GM12891 (cell line): Measurements from ENCODE around the gene ALCAM.
A peak's percentile ranks its signal among the peaks of the same experiment; 100 is the strongest.

Source experiments
- DNase-seq: peaks from one replicate; pipeline ENCODE4 v3.0.0; 2011; ENCODE audit warnings: low spot score; ENCODE audit not compliant: insufficient read length
- FAIRE-seq: peaks from 2 replicates; lab custom pipeline; 2011; peaks lifted over from hg19 to GRCh38; lab: Jason Lieb, UNC
- PAX5 ChIP-seq: IDR thresholded peaks from 2 replicates; pipeline ENCODE4 v1.6.1; 2011; ENCODE audit warnings: low read length, moderate library complexity, mild to moderate bottlenecking; ENCODE audit not compliant: insufficient read depth, severe bottlenecking
- POLR2A ChIP-seq: IDR thresholded peaks from 2 replicates; pipeline ENCODE4 v1.6.1; 2011; ENCODE audit warnings: low read depth, low read length, control low read depth
- POLR2AphosphoS5 ChIP-seq: IDR thresholded peaks from 2 replicates; pipeline ENCODE4 v1.6.1; 2011; ENCODE audit warnings: low read depth, low read length, control low read depth
- POU2F2 ChIP-seq: IDR thresholded peaks from 2 replicates; pipeline ENCODE4 v1.6.1; 2011; ENCODE audit warnings: low read depth, mild to moderate bottlenecking, control low read depth, low read length, moderate library complexity
- SPI1 ChIP-seq: IDR thresholded peaks from 2 replicates; pipeline ENCODE4 v1.6.1; 2011; ENCODE audit warnings: low read depth, low read length, control low read depth
- TAF1 ChIP-seq: IDR thresholded peaks from 2 replicates; pipeline ENCODE4 v1.6.1; 2011; ENCODE audit warnings: low read depth, low read length, control low read depth

The ALCAM gene

GRCh38 chr3:105339946-105340345 lies 26.8 kb upstream of the ALCAM start:
- no peak for TF ChIP-seq POLR2A
- TF ChIP-seq SPI1 = no peak
- no peak for TF ChIP-seq PAX5
- TF ChIP-seq TAF1 = no peak
- no peak for TF ChIP-seq POLR2AphosphoS5
- TF ChIP-seq POU2F2 = no peak
- DNase-seq (no peak), FAIRE-seq (no peak)

- no peak for TF ChIP-seq TAF1
- TF ChIP-seq POLR2A = no peak
- no peak for TF ChIP-seq POLR2AphosphoS5
- no peak for TF ChIP-seq POU2F2
- no peak for TF ChIP-seq PAX5
- TF ChIP-seq SPI1 = no peak
- FAIRE-seq = no peak
- no peak for DNase-seq
Observed at GRCh38 chr3:105343991-105344390, 22.7 kb upstream of the ALCAM start.

GRCh38 chr3:105345156-105345555 lies 21.6 kb upstream of the ALCAM start:
- FAIRE-seq (no peak), DNase-seq (no peak)
- no peak for TF ChIP-seq TAF1
- no peak for TF ChIP-seq POLR2A
- no peak for TF ChIP-seq PAX5
- TF ChIP-seq POLR2AphosphoS5 = no peak
- no peak for TF ChIP-seq POU2F2
- no peak for TF ChIP-seq SPI1

GRCh38 chr3:105347625-105348302 lies 18.9 kb upstream of the ALCAM start:
- TF ChIP-seq POLR2AphosphoS5 (no peak), POLR2A (no peak), POU2F2 (0 out of 2 replicates have a peak, but pooled peaks have one; percentile 14), TAF1 (no peak)
- peak; percentile 64 for FAIRE-seq
- DNase-seq = no peak

GRCh38 chr3:105348307-105348706 lies 18.4 kb upstream of the ALCAM start:
- FAIRE-seq (no peak), DNase-seq (no peak)
- no peak for TF ChIP-seq POLR2AphosphoS5
- TF ChIP-seq TAF1 = no peak
- no peak for TF ChIP-seq POLR2A

- no peak for TF ChIP-seq TAF1
- no peak for TF ChIP-seq SPI1
- TF ChIP-seq PAX5 = no peak
- TF ChIP-seq POLR2AphosphoS5 = no peak
- TF ChIP-seq POLR2A = no peak
- TF ChIP-seq POU2F2 = no peak
- no peak for DNase-seq
Observed at GRCh38 chr3:105349684-105350387, 16.9 kb upstream of the ALCAM start.

GRCh38 chr3:105351821-105352220 lies 14.9 kb upstream of the ALCAM start:
- no peak for DNase-seq
- no peak for FAIRE-seq
- no peak for TF ChIP-seq POU2F2
- no peak for TF ChIP-seq TAF1
- no peak for TF ChIP-seq POLR2A
- TF ChIP-seq PAX5 = no peak
- no peak for TF ChIP-seq POLR2AphosphoS5
- no peak for TF ChIP-seq SPI1

More at GRCh38 chr3:105349684-105350387, 16.9 kb upstream of the ALCAM start:
- no peak for FAIRE-seq

- DNase-seq = no peak
- TF ChIP-seq POU2F2 = no peak
- no peak for FAIRE-seq
Observed at GRCh38 chr3:105352976-105353375, 13.7 kb upstream of the ALCAM start.

GRCh38 chr3:105353485-105354161 lies 13.1 kb upstream of the ALCAM start:
- DNase-seq (no peak), FAIRE-seq (peak; percentile 65)
- TF ChIP-seq SPI1 (0 out of 2 replicates have a peak, but pooled peaks have one; percentile 1), TAF1 (no peak)

GRCh38 chr3:105354429-105354828 lies 12.3 kb upstream of the ALCAM start:
- DNase-seq = no peak
- TF ChIP-seq POU2F2 (no peak), TAF1 (no peak), SPI1 (no peak), POLR2AphosphoS5 (no peak), POLR2A (no peak), PAX5 (no peak)
- FAIRE-seq = peak; percentile 38
